8988T (cell line): ENCODE results near the gene ARL17B.
"Not testable (repeated sequence)": the region's sequence is repeated elsewhere in the genome, so short reads cannot be mapped to it uniquely, and the experiment has no call there.

Experiments
- DNase-seq: peaks from one replicate; pipeline ENCODE4 v3.0.0; 2011

ARL17B gene

GRCh38 chr17:46361755-46362154, at the start of gene ARL17B:
Gene ARL17B, minus strand, starts transcription at chr17:46361766. Its CDS starts 3,369 bp downstream, at chr17:46358397.
- DNase-seq, result not testable (repeated sequence)

- DNase-seq, result not testable (repeated sequence)
Measured at GRCh38 chr17:46409864-46410263, 48.3 kb upstream of the ARL17B start.

GRCh38 chr17:46407155-46407554, 45.6 kb upstream of the ARL17B start:
- not testable (repeated sequence) for DNase-seq

GRCh38 chr17:46401033-46401787, 39.6 kb upstream of the ARL17B start:
- not testable (repeated sequence) for DNase-seq

- DNase-seq, result not testable (repeated sequence)
Measured at GRCh38 chr17:46400543-46400942, 39.0 kb upstream of the ARL17B start.

GRCh38 chr17:46399993-46400392, 38.4 kb upstream of the ARL17B start:
- not testable (repeated sequence) for DNase-seq

GRCh38 chr17:46396292-46396691, 34.7 kb upstream of the ARL17B start:
- not testable (repeated sequence) for DNase-seq

- DNase-seq, result not testable (repeated sequence)
Measured at GRCh38 chr17:46393702-46394101, 32.1 kb upstream of the ARL17B start.

- not testable (repeated sequence) for DNase-seq
Measured at GRCh38 chr17:46385491-46385890, 23.9 kb upstream of the ARL17B start.

GRCh38 chr17:46383118-46383517, 21.6 kb upstream of the ARL17B start:
- not testable (repeated sequence) for DNase-seq

GRCh38 chr17:46373418-46373817, 11.9 kb upstream of the ARL17B start:
- not testable (repeated sequence) for DNase-seq

- not testable (repeated sequence) for DNase-seq
Measured at GRCh38 chr17:46372236-46373229, 11.0 kb upstream of the ARL17B start.

GRCh38 chr17:46367520-46367919, 6.0 kb upstream of the ARL17B start:
- DNase-seq, result not testable (repeated sequence)

GRCh38 chr17:46361145-46361735, 326 bp downstream of the ARL17B start:
- not testable (repeated sequence) for DNase-seq

GRCh38 chr17:46353856-46354255, 7.7 kb downstream of the ARL17B start:
- not testable (repeated sequence) for DNase-seq

GRCh38 chr17:46349060-46349459, 12.5 kb downstream of the ARL17B start:
- DNase-seq, result not testable (repeated sequence)

GRCh38 chr17:46348345-46348744, 13.2 kb downstream of the ARL17B start:
- not testable (repeated sequence) for DNase-seq

- DNase-seq, result not testable (repeated sequence)
Measured at GRCh38 chr17:46342131-46342530, 19.4 kb downstream of the ARL17B start.

- DNase-seq, result not testable (repeated sequence)
Measured at GRCh38 chr17:46341220-46341619, 20.3 kb downstream of the ARL17B start.

GRCh38 chr17:46294831-46295230, 66.7 kb downstream of the ARL17B start, which contains the start of gene LRRC37A:
Gene LRRC37A, plus strand, starts transcription at chr17:46295131. Its CDS starts 3 bp downstream, at chr17:46295134.
- DNase-seq, result not testable (repeated sequence)

GRCh38 chr17:46291618-46292017, 69.9 kb downstream of the ARL17B start:
- not testable (repeated sequence) for DNase-seq

GRCh38 chr17:46290906-46291546, 70.5 kb downstream of the ARL17B start:
- not testable (repeated sequence) for DNase-seq
